ENCODE measurements around the gene CAPN2. TPM values are rescaled to one million over a fixed set of nuclear protein-coding genes. Genes with fewer than 3 reads are reported as not detected.

The CAPN2 gene
- total and polyA plus RNA-seq, 3 experiments from 2014 or later: 79.8 to 252 (median 82.9) TPM

GRCh38 chr1:223748405-223748772 is 36.0 kb downstream of the CAPN2 start:
- ChIA-PET POLR2A (interaction anchor here (0.7 to 2.7 kb wide), 4 partner anchors 11 to 36 kb away, joined by 3 to 16 read pairs (median 6); partner anchors contain the start of gene CAPN2), CTCF (interaction anchor here (1.3 to 8.5 kb wide), 14 partner anchors 10 to 62 kb away, joined by 3 to 169 read pairs (median 13); partner anchors contain the start of gene CAPN2)
- no peaks in the 10 kb centered on the region for H3K27me3 ChIP-seq (ENCODE audit: insufficient read depth, low read length, poor library complexity, severe bottlenecking)
- H3K27ac ChIP-seq (ENCODE audit: low read depth, low read length): no peak overlapping the region
- H3K4me3 ChIP-seq (ENCODE audit: low read length): peak overlapping the region; percentile 44
- Mint-ChIP-seq H3K4me3 (peak overlapping the region in 5 of 7 donors; percentile 54 to 78 (median 73)), H3K27me3 (peaks cover 0 to 1% of the 10 kb centered on the region in 2 donors), H3K27ac (peak overlapping the region in 4 of 8 donors; percentile 20 to 85 (median 44)), H3K9me3 (no peaks in the 10 kb centered on the region), H3K4me1 (peaks cover 11 to 29% (median 24%) of the 10 kb centered on the region in 3 donors), H3K36me3 (peaks cover 7 to 90% (median 21%) of the 10 kb centered on the region in 3 donors)
- DNase-seq: no peak
- H3K4me1 ChIP-seq (ENCODE audit: insufficient read depth, low read length): peaks cover 5% of the 10 kb centered on the region
- peaks cover 51% of the 10 kb centered on the region for H3K36me3 ChIP-seq (ENCODE audit: insufficient read depth, low read length)
- H3K9me3 ChIP-seq (ENCODE audit: low read length): no peaks in the 10 kb centered on the region

DNA sequence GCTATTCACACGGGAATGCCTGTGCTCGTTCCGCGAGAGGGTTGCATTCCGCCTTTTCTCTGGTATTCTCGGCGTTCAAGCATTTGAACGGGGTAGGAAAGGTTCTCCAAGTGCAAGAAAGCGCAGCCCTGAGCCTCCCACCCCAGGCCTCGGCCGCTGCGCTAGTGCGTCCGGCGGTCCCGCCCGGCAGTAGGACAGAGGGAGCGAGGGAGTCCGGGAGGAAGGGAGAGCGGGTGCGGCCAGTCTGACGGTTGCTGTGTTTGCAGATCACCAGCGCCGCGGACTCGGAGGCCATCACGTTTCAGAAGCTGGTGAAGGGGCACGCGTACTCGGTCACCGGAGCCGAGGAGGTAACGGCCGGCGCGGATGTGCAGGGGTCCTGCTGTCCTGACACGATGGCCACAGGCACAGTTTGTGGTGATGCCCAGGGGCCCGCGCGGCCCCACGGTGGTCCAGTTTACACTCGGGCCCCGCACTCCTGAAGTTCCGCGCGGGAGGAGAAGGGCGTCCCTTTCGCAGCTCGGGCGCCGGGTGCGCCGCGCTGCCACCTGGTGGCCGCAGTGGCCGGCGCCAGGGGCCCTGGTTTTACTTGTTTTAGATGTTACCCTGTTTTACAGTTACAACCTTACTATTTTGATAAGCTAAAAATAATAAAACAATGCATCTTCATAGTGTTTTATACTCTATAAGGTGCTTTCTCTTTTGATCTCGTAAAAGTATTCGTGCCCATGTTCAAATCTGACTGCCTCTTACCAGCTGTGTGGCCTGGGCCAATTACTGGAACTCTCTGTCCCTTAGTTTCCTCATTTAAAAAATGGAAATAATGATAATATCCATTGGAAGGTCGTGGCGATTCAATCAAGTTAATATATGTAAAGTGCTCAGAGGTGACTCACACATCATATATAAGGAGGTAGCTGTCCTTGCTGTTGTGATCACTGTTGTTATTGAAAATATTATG is 36.7 kb downstream of the CAPN2 start:
- Mint-ChIP-seq H3K4me1 (peaks cover 11 to 29% (median 24%) of the 10 kb centered on the region in 3 donors), H3K27ac (peak overlapping the region in 6 of 8 donors; percentile 26 to 84 (median 72)), H3K9me3 (no peaks in the 10 kb centered on the region), H3K4me3 (peak overlapping the region; percentile 50 to 78 (median 71)), H3K36me3 (peaks cover 7 to 90% (median 23%) of the 10 kb centered on the region in 3 donors), H3K27me3 (peaks cover 0 to 1% of the 10 kb centered on the region in 2 donors)
- no peaks in the 10 kb centered on the region for H3K9me3 ChIP-seq (ENCODE audit: low read length)
- peak overlapping the region; percentile 44 for H3K4me3 ChIP-seq (ENCODE audit: low read length)
- CTCF ChIA-PET: interaction anchor here (0.6 to 8.5 kb wide), 36 partner anchors 8 to 358 kb away, joined by 3 to 169 read pairs (median 5); partner anchors contain the start of gene CAPN2
- POLR2A ChIA-PET: interaction anchor here (0.6 to 2.7 kb wide), 5 partner anchors 10 to 300 kb away, joined by 3 to 16 read pairs (median 6); partner anchors contain the start of gene CAPN2
- H3K4me1 ChIP-seq (ENCODE audit: insufficient read depth, low read length): peaks cover 5% of the 10 kb centered on the region
- H3K36me3 ChIP-seq (ENCODE audit: insufficient read depth, low read length): peaks cover 53% of the 10 kb centered on the region
- H3K27me3 ChIP-seq (ENCODE audit: insufficient read depth, low read length, poor library complexity, severe bottlenecking): no peaks in the 10 kb centered on the region
- H3K27ac ChIP-seq (ENCODE audit: low read depth, low read length): no peak overlapping the region
- peak; percentile 52 to 75 (median 63) for DNase-seq

- Mint-ChIP-seq H3K27me3 (peaks cover 0 to 1% of the 10 kb centered on the region in 2 donors), H3K4me1 (peaks cover 11 to 29% (median 24%) of the 10 kb centered on the region in 3 donors), H3K9me3 (no peaks in the 10 kb centered on the region), H3K27ac (peak overlapping the region in 5 of 8 donors; percentile 5 to 81 (median 51)), H3K4me3 (no peak overlapping the region), H3K36me3 (peaks cover 7 to 90% (median 23%) of the 10 kb centered on the region in 3 donors)
- Histone ChIP-seq H3K9me3 (ENCODE audit: low read length) (no peaks in the 10 kb centered on the region), H3K27me3 (ENCODE audit: insufficient read depth, low read length, poor library complexity, severe bottlenecking) (no peaks in the 10 kb centered on the region), H3K27ac (ENCODE audit: low read depth, low read length) (no peak overlapping the region), H3K36me3 (ENCODE audit: insufficient read depth, low read length) (peaks cover 59% of the 10 kb centered on the region), H3K4me3 (ENCODE audit: low read length) (no peak overlapping the region), H3K4me1 (ENCODE audit: insufficient read depth, low read length) (peaks cover 5% of the 10 kb centered on the region)
- POLR2A ChIA-PET: interaction anchor here (0.5 to 2.7 kb wide), 2 partner anchors 38 to 497 kb away, joined by 9 to 16 read pairs; partner anchors contain the start of gene CAPN2
- DNase-seq: no peak
- CTCF ChIA-PET: interaction anchor here (0.8 to 8.5 kb wide), 9 partner anchors 9 to 356 kb away, joined by 3 to 169 read pairs (median 21); partner anchors contain the start of gene CAPN2
Measured at GRCh38 chr1:223750730-223751570, 38.6 kb downstream of the CAPN2 start.

- CTCF ChIA-PET: interaction anchor here (5.5 to 8.5 kb wide), 2 partner anchors 40 to 53 kb away, joined by 77 to 169 read pairs; partner anchors contain the start of gene CAPN2
- H3K27me3 ChIP-seq (ENCODE audit: insufficient read depth, low read length, poor library complexity, severe bottlenecking): no peaks in the 10 kb centered on the region
Measured at GRCh38 chr1:223751696-223752095, 39.4 kb downstream of the CAPN2 start.

DNA sequence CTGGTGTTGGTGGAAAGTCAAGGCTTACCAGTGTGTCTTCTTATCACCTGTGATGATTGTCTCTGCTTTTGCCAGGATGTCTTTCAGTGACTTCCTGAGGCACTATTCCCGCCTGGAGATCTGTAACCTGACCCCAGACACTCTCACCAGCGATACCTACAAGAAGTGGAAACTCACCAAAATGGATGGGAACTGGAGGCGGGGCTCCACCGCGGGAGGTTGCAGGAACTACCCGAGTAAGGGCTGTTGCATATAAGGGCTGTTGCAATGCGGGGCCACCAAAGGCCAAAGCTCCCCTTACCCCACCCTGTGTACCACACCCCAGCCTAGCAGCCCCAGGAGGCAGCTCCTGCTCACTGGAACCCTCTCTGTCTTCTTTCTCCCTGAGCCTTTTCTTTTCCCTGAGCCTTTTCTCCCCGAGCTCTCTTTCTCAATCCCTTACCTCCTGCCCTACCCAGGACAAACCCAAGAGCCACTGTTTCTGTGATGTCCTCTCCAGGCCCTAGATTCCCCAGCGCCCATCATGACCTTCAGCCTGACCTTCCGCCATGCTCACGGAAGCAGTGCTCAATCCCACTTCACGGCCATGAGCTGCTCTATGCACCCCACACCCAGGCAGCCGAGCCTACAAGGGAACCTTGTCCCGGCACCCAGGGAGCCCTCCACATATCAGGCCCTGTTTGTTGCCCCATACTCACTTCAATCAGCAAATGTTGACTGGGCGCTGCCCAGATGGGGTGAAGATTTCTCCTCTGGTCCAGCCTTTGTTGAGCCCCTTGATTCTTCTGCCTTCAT is 40.6 kb downstream of the CAPN2 start:
- no peak overlapping the region for H3K4me3 ChIP-seq (ENCODE audit: low read length)
- H3K36me3 ChIP-seq (ENCODE audit: insufficient read depth, low read length): peaks cover 64% of the 10 kb centered on the region
- Mint-ChIP-seq H3K27me3 (peaks cover 0 to 1% of the 10 kb centered on the region in 2 donors), H3K9me3 (no peaks in the 10 kb centered on the region), H3K27ac (peak overlapping the region in 3 of 8 donors; percentile 47 to 79 (median 71)), H3K4me3 (no peak overlapping the region), H3K36me3 (peaks cover 7 to 91% (median 22%) of the 10 kb centered on the region in 3 donors), H3K4me1 (peaks cover 10 to 19% (median 14%) of the 10 kb centered on the region in 3 donors)
- no peak for DNase-seq
- no peaks in the 10 kb centered on the region for H3K9me3 ChIP-seq (ENCODE audit: low read length)
- ChIA-PET CTCF (interaction anchor here (5.5 to 8.5 kb wide), 2 partner anchors 41 to 54 kb away, joined by 77 to 169 read pairs; partner anchors contain the start of gene CAPN2), POLR2A (no interaction called here)
- H3K27ac ChIP-seq (ENCODE audit: low read depth, low read length): no peak overlapping the region
- H3K27me3 ChIP-seq (ENCODE audit: insufficient read depth, low read length, poor library complexity, severe bottlenecking): no peaks in the 10 kb centered on the region
- peaks cover 5% of the 10 kb centered on the region for H3K4me1 ChIP-seq (ENCODE audit: insufficient read depth, low read length)

More at GRCh38 chr1:223751696-223752095, 39.4 kb downstream of the CAPN2 start:
- peaks cover 11 to 29% (median 24%) of the 10 kb centered on the region in 3 donors for H3K4me1 Mint-ChIP-seq
- no peaks in the 10 kb centered on the region for H3K9me3 ChIP-seq (ENCODE audit: low read length)
- peak overlapping the region in 2 of 8 donors; percentile 9 to 33 for H3K27ac Mint-ChIP-seq
- H3K4me3 Mint-ChIP-seq: no peak overlapping the region
- H3K36me3 ChIP-seq (ENCODE audit: insufficient read depth, low read length): peaks cover 64% of the 10 kb centered on the region
- H3K27me3 Mint-ChIP-seq: peaks cover 0 to 1% of the 10 kb centered on the region in 2 donors
- no peak overlapping the region for H3K4me3 ChIP-seq (ENCODE audit: low read length)
- peaks cover 7 to 90% (median 21%) of the 10 kb centered on the region in 3 donors for H3K36me3 Mint-ChIP-seq
- peaks cover 5% of the 10 kb centered on the region for H3K4me1 ChIP-seq (ENCODE audit: insufficient read depth, low read length)
- no peak overlapping the region for H3K27ac ChIP-seq (ENCODE audit: low read depth, low read length)
- H3K9me3 Mint-ChIP-seq: no peaks in the 10 kb centered on the region
- no peak for DNase-seq
- POLR2A ChIA-PET: interaction anchor here (0.5 kb wide), 1 partner anchor 497 kb away, joined by 9 read pairs; no protein-coding TSS in a partner anchor

DNA sequence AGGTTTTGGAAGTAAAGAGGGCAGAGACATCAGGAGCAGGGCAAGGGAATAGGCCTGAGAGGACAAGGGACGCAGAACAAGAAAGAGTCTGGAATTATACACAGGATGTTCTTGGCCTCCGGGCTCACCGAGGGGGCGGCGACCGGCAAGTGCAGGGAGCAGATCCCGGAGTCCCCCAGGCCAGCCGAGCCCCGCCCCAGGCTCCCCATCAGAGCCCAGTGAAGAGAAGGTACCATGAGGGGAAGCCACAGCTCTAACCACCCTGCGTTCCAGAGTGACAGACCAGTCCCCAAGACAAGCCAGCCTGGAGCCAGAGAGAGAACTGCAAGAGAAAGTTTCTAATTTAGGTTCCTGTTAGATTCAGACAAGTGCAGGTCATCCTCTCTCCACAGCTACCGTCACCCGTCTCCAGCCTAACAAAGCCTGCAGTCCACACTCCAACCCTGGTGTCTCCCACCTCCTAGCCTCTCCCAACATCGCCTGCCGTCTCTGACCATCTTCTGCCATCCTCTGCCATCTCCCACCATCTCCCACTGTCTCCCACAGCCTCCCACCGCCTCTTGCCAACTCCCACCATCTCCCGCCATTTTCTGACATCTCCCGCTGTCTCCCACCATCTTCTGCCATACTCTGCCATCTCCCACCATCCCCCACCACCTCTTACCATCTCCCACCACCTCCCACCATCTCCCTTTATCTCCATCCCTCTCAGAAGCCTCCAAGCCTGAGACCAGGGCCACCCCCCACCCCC is 42.5 kb downstream of the CAPN2 start:
- H3K36me3 ChIP-seq (ENCODE audit: insufficient read depth, low read length): peaks cover 75% of the 10 kb centered on the region
- no peaks in the 10 kb centered on the region for H3K4me1 ChIP-seq (ENCODE audit: insufficient read depth, low read length)
- DNase-seq: no peak
- H3K4me3 Mint-ChIP-seq: no peak overlapping the region
- H3K27ac ChIP-seq (ENCODE audit: low read depth, low read length): no peak overlapping the region
- no peak overlapping the region for H3K4me3 ChIP-seq (ENCODE audit: low read length)
- no peaks in the 10 kb centered on the region for H3K27me3 ChIP-seq (ENCODE audit: insufficient read depth, low read length, poor library complexity, severe bottlenecking)
- H3K36me3 Mint-ChIP-seq: peaks cover 7 to 100% (median 23%) of the 10 kb centered on the region in 3 donors
- POLR2A ChIA-PET: no interaction called here
- peak overlapping the region in 2 of 8 donors; percentile 22 to 23 for H3K27ac Mint-ChIP-seq
- CTCF ChIA-PET: no interaction called here
- peaks cover 0 to 4% (median 2%) of the 10 kb centered on the region in 3 donors for H3K4me1 Mint-ChIP-seq
- H3K27me3 Mint-ChIP-seq: no peaks in the 10 kb centered on the region
- no peaks in the 10 kb centered on the region for H3K9me3 ChIP-seq (ENCODE audit: low read length)
- H3K9me3 Mint-ChIP-seq: no peaks in the 10 kb centered on the region
